ENCODE results near the gene FARS2. TPM values are rescaled to one million over a fixed set of nuclear protein-coding genes. Genes with fewer than 3 reads are reported as not detected.

Gene FARS2
- total and polyA plus RNA-seq, 2 of the 13 experiments (the other 11 are each of a cell fraction or from before 2014, with no cell fraction given) = 15.4 to 26.0 TPM

DNA sequence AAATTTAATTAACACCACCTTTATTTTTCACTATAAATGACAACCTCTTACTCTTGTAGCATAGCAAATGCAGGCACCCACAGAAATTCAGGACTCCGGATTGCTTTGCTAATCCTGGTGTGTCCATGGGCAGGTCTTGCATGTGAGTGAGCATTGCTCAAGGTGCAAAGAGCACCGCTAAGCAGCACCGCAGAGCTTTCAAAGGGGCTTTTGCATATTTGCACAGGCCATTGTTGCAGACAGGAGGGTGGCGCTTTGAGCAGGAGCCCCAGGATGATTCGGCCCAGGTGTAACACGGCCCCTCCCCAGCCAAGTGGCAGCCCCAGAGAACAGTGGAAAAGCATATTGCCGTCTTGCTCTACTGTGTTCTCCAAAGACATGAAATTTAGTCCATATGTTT, 452.2 kb downstream of the FARS2 start (continued):
- TF ChIP-seq ATF2 (CRISPR knock-in tag; IDR thresholded peaks at IDR 0.05) (peak; percentile 85), FOSL2 (CRISPR knock-in tag; IDR thresholded peaks at IDR 0.05) (peak; percentile 68), KDM1A (CRISPR knock-in tag; IDR thresholded peaks at IDR 0.05) (0 out of 2 replicates have a peak, but pooled peaks have one; percentile 25), MED1 (CRISPR knock-in tag; IDR thresholded peaks at IDR 0.05) (peak; percentile 55; the same call in 1 of the 2 replicates), ZNF614 (CRISPR knock-in tag; IDR thresholded peaks at IDR 0.05; ENCODE audit: borderline replicate concordance) (peak; percentile 75; the same call in 1 of the 2 replicates), ZNF317 (CRISPR knock-in tag; IDR thresholded peaks at IDR 0.05) (0 out of 2 replicates have a peak, but pooled peaks have one; percentile 73), GFI1 (CRISPR knock-in tag; IDR thresholded peaks at IDR 0.05; ENCODE audit: borderline replicate concordance) (peak; percentile 84), ZNF430 (CRISPR knock-in tag; IDR thresholded peaks at IDR 0.05) (0 out of 2 replicates have a peak, but pooled peaks have one; percentile 57), RFXAP (CRISPR knock-in tag; IDR thresholded peaks at IDR 0.05; ENCODE audit: borderline replicate concordance) (peak; percentile 80; the same call in 1 of the 2 replicates), ZNF780A (CRISPR knock-in tag; IDR thresholded peaks at IDR 0.05) (0 out of 2 replicates have a peak, but pooled peaks have one; percentile 21), ZNF510 (CRISPR knock-in tag; IDR thresholded peaks at IDR 0.05; ENCODE audit: low read depth) (no peak), HOMEZ (CRISPR knock-in tag; IDR thresholded peaks at IDR 0.05; ENCODE audit: low read depth) (no peak), RAD51 (IDR thresholded peaks at IDR 0.05; ENCODE audit: borderline replicate concordance) (no peak), TBX2 (CRISPR knock-in tag; IDR thresholded peaks at IDR 0.05; ENCODE audit: borderline replicate concordance) (peak; percentile 98), SRF (IDR thresholded peaks at IDR 0.05; ENCODE audit: low read depth, low read length) (no peak), PCBP2 (optimal IDR thresholded peaks at IDR 0.05; ENCODE audit: low read depth, low read length, poor library complexity, severe bottlenecking) (no peak), ZNF790 (CRISPR knock-in tag; IDR thresholded peaks at IDR 0.05; ENCODE audit: borderline replicate concordance) (no peak)
- TF ChIP-seq, protein P1, sequence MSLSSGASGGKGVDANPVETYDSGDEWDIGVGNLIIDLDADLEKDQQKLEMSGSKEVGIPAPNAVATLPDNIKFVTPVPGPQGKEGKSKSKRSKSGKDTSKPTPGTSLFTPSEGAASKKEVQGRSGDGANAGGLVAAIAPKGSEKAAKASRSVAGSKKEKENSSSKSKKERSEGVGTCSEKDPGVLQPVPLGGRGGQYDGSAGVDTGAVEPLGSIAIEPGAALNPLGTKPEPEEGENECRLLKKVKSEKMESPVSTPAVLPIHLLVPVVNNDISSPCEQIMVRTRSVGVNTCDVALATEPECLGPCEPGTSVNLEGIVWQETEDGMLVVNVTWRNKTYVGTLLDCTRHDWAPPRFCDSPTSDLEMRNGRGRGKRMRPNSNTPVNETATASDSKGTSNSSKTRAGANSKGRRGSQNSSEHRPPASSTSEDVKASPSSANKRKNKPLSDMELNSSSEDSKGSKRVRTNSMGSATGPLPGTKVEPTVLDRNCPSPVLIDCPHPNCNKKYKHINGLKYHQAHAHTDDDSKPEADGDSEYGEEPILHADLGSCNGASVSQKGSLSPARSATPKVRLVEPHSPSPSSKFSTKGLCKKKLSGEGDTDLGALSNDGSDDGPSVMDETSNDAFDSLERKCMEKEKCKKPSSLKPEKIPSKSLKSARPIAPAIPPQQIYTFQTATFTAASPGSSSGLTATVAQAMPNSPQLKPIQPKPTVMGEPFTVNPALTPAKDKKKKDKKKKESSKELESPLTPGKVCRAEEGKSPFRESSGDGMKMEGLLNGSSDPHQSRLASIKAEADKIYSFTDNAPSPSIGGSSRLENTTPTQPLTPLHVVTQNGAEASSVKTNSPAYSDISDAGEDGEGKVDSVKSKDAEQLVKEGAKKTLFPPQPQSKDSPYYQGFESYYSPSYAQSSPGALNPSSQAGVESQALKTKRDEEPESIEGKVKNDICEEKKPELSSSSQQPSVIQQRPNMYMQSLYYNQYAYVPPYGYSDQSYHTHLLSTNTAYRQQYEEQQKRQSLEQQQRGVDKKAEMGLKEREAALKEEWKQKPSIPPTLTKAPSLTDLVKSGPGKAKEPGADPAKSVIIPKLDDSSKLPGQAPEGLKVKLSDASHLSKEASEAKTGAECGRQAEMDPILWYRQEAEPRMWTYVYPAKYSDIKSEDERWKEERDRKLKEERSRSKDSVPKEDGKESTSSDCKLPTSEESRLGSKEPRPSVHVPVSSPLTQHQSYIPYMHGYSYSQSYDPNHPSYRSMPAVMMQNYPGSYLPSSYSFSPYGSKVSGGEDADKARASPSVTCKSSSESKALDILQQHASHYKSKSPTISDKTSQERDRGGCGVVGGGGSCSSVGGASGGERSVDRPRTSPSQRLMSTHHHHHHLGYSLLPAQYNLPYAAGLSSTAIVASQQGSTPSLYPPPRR (CRISPR knock-in tag; IDR thresholded peaks at IDR 0.05; ENCODE audit: borderline replicate concordance) = peak; percentile 90

Measured in HepG2 (cell line).